GM12878 (cell line): ENCODE results near the gene ELOA. TPM values are rescaled to one million over a fixed set of nuclear protein-coding genes. Genes with fewer than 3 reads are reported as not detected.

ENCODE experiments used
- BCL3 ChIP-seq: IDR thresholded peaks from 2 replicates; pipeline ENCODE4 v1.6.1; 2011; ENCODE audit warnings: borderline replicate concordance, low read depth, mild to moderate bottlenecking, moderate library complexity, low read length; ENCODE audit not compliant: insufficient read depth, poor library complexity, severe bottlenecking
- CBFB ChIP-seq: IDR thresholded peaks from 2 replicates; pipeline ENCODE4 v1.6.1; 2016; ENCODE audit warnings: antibody characterized with exemption, low read depth
- CREB1 ChIP-seq: IDR thresholded peaks from 2 replicates; pipeline ENCODE4 v1.6.1; 2012; ENCODE audit warnings: low read depth, mild to moderate bottlenecking, inconsistent platforms
- GABPA ChIP-seq: IDR thresholded peaks from 2 replicates; pipeline ENCODE4 v1.6.1; 2014; ENCODE audit warnings: antibody characterized with exemption, low read depth, mild to moderate bottlenecking, inconsistent platforms
- HDAC2 ChIP-seq: fragments of 200-600 bp; sonication (generic); IDR thresholded peaks from 2 replicates; pipeline ENCODE4 v1.6.1; 2017
- KDM1A ChIP-seq: fragments of 200-600 bp; sonication (generic); IDR thresholded peaks from 2 replicates; pipeline ENCODE4 v1.6.1; 2016; ENCODE audit warnings: borderline replicate concordance
- MEF2B ChIP-seq: fragments of 450-650 bp; IDR thresholded peaks from 2 replicates; pipeline ENCODE4 v1.6.1; 2018; ENCODE audit warnings: mild to moderate bottlenecking, moderate library complexity; ENCODE audit not compliant: partially characterized antibody, poor library complexity, severe bottlenecking
- MLLT1 ChIP-seq: fragments of 450-650 bp; IDR thresholded peaks from 2 replicates; pipeline ENCODE4 v1.6.1; 2016; ENCODE audit warnings: mild to moderate bottlenecking
- MTA3 ChIP-seq: IDR thresholded peaks from 2 replicates; pipeline ENCODE4 v1.6.1; 2012; ENCODE audit warnings: low read length, inconsistent platforms, borderline replicate concordance
- MYB ChIP-seq: fragments of 150-350 bp; IDR thresholded peaks from 2 replicates; pipeline ENCODE4 v1.6.1; 2014; ENCODE audit warnings: mild to moderate bottlenecking, low read depth, low read length, borderline replicate concordance
- MYC ChIP-seq: IDR thresholded peaks from 2 replicates; pipeline ENCODE4 v1.6.1; 2011; ENCODE audit warnings: mild to moderate bottlenecking, low read length, moderate library complexity, inconsistent platforms; ENCODE audit not compliant: insufficient read depth, insufficient replicate concordance, insufficient read length, severe bottlenecking
- PML ChIP-seq: IDR thresholded peaks from 2 replicates; pipeline ENCODE4 v1.6.1; 2012; ENCODE audit warnings: low read length, inconsistent platforms
- POLR2A ChIP-seq: IDR thresholded peaks from 2 replicates; pipeline ENCODE4 v1.6.1; 2011; ENCODE audit warnings: low read depth, mild to moderate bottlenecking, low read length
- POLR2AphosphoS2 ChIP-seq: IDR thresholded peaks from 2 replicates; pipeline ENCODE4 v1.6.1; 2011; ENCODE audit warnings: low read depth, mild to moderate bottlenecking, low read length, improper control_type of control experiment, moderate library complexity
- RBBP5 ChIP-seq: fragments of 200-600 bp; sonication (generic); conservative IDR thresholded peaks from 2 replicates; pipeline ENCODE4 v1.6.1; 2016
- RCOR1 ChIP-seq: conservative IDR thresholded peaks from 2 replicates; pipeline ENCODE4 v1.6.1; 2012; ENCODE audit warnings: low read depth, low read length, improper control_type of control experiment
- SPI1 ChIP-seq: IDR thresholded peaks from 2 replicates; pipeline ENCODE4 v1.6.1; 2011; ENCODE audit warnings: low read depth, mild to moderate bottlenecking, low read length, moderate library complexity, borderline replicate concordance; ENCODE audit not compliant: insufficient read depth
- TCF12 ChIP-seq: IDR thresholded peaks from 2 replicates; pipeline ENCODE4 v1.6.1; 2011; ENCODE audit warnings: low read depth, mild to moderate bottlenecking, low read length
- TCF3 ChIP-seq: IDR thresholded peaks from 2 replicates; pipeline ENCODE4 v1.6.1; 2012; ENCODE audit warnings: low read depth, mild to moderate bottlenecking, low read length, borderline replicate concordance; ENCODE audit not compliant: insufficient read depth
- USF1 ChIP-seq: IDR thresholded peaks from 2 replicates; pipeline ENCODE4 v1.6.1; 2011; ENCODE audit warnings: borderline replicate concordance, low read depth, mild to moderate bottlenecking, moderate library complexity, mixed read lengths, low read length; ENCODE audit not compliant: insufficient read depth; ENCODE audit errors: extremely low read length
- USF2 ChIP-seq: IDR thresholded peaks from 2 replicates; pipeline ENCODE4 v1.6.1; 2011; ENCODE audit warnings: low read depth, low read length, improper control_type of control experiment, borderline replicate concordance
- ZBED1 ChIP-seq: IDR thresholded peaks from 2 replicates; pipeline ENCODE4 v1.6.1; 2016; ENCODE audit warnings: borderline replicate concordance
- ZNF207 ChIP-seq: fragments of 450-650 bp; IDR thresholded peaks from 2 replicates; pipeline ENCODE4 v1.6.1; 2014; ENCODE audit warnings: antibody characterized with exemption, mild to moderate bottlenecking, borderline replicate concordance
- polyA plus RNA-seq, 11 experiments: library from polyadenylated mRNA; depleted of rRNA in 4 of 11; unstranded in 6 of 11; stranded (reverse) in 5 of 11; fragments of >200 nt; fragmentation: Nextera tagmentation in 4 of 11; fragmentation: Illumina TruSeq in 1 of 11; extraction: Ambion mirVana in 4 of 11; extraction: Trizol in 1 of 11; gene quantifications; 1 replicate in 1 of 11; 2 replicates in 10 of 11; pipeline versions ENCODE4 v1.2.1 to v1.2.3, GENCODE V29; 2011 to 2016; ENCODE audit warnings: inconsistent platforms in 2 of 11, missing spikeins in 2 of 11, low read depth in 1 of 11
- total RNA-seq, 4 experiments: library from RNA; depleted of rRNA in 3 of 4; stranded (reverse); fragments of >200 nt in 3 of 4; fragmentation: Illumina TruSeq in 1 of 4; extraction: Trizol in 1 of 4; gene quantifications; 2 replicates each; pipeline versions ENCODE4 v1.2.1 to v1.2.3, GENCODE V29; 2013 to 2021

The ELOA gene
- total and polyA plus RNA-seq, 10 of the 15 experiments (the other 5 are each of a cell fraction or from before 2014, with no cell fraction given): 20.1 to 63.6 (median 39.8) TPM

GRCh38 chr1:23777979-23778814 is 34.9 kb downstream of the ELOA start, which contains the start of gene PITHD1 (continued):
- no peak for TF ChIP-seq MEF2B
- TF ChIP-seq ZNF207: no peak
- no peak for TF ChIP-seq RBBP5
- no peak for TF ChIP-seq KDM1A
- TF ChIP-seq MYB: no peak
- peak; percentile 98 for TF ChIP-seq POLR2A
- TF ChIP-seq CREB1: peak; percentile 94
- no peak for TF ChIP-seq BCL3
- no peak for TF ChIP-seq MTA3
- no peak for TF ChIP-seq USF2
- peak; percentile 34; the same call in 1 of the 2 replicates for TF ChIP-seq GABPA
- no peak for TF ChIP-seq TCF3
- TF ChIP-seq POLR2AphosphoS2: peak; percentile 69; the same call in 1 of the 2 replicates
- TF ChIP-seq HDAC2: no peak
- TF ChIP-seq TCF12: peak; percentile 42; the same call in 1 of the 2 replicates
- peak; percentile 58; the same call in 1 of the 2 replicates for TF ChIP-seq PML
- TF ChIP-seq USF1: no peak
- TF ChIP-seq SPI1: no peak
- no peak for TF ChIP-seq MLLT1
- TF ChIP-seq RCOR1: no peak
- no peak for TF ChIP-seq CBFB
- no peak for TF ChIP-seq MYC
- TF ChIP-seq ZBED1: no peak
